GM23338 (cell line): ENCODE measurements around the gene SFN. TPM values are rescaled to one million over a fixed set of nuclear protein-coding genes. Genes with fewer than 3 reads are reported as not detected.

Experiments used
- ATAC-seq: fragments of 200-7000 bp; cut with Tn5 transposase; 3 replicates; pipeline ENCODE4 v1.9.1; 2020
- DNase-seq: peaks from one replicate; pipeline ENCODE4 v3.0.0-alpha.2; 2015; ENCODE audit warnings: low spot score
- H2AFZ ChIP-seq: fragments of 200-600 bp; sonication (generic); 2 replicates; pipeline ENCODE4 v1.8.0; 2016; ENCODE audit warnings: antibody characterized with exemption, mild to moderate bottlenecking, moderate library complexity
- H3F3A ChIP-seq: fragments of 200-600 bp; sonication (generic); replicated peaks from 2 replicates; pipeline ENCODE4 v1.8.0; 2017; ENCODE audit warnings: antibody characterized with exemption, mixed run types, low read depth
- H3K27ac ChIP-seq: fragments of 200-600 bp; sonication (generic); 2 replicates; pipeline ENCODE4 v1.6.1; 2016; ENCODE audit warnings: low read depth
- H3K27me3 ChIP-seq: fragments of 200-600 bp; sonication (generic); 2 replicates; pipeline ENCODE4 v1.8.0; 2016; ENCODE audit warnings: mild to moderate bottlenecking, mixed run types, moderate library complexity; ENCODE audit not compliant: insufficient read depth
- H3K36me3 ChIP-seq: fragments of 200-600 bp; sonication (generic); 2 replicates; pipeline ENCODE4 v1.8.0; 2016; ENCODE audit warnings: mild to moderate bottlenecking; ENCODE audit not compliant: insufficient read depth
- H3K4me1 ChIP-seq: fragments of 200-600 bp; sonication (generic); 2 replicates; pipeline ENCODE4 v1.8.0; 2016; ENCODE audit warnings: mild to moderate bottlenecking, moderate library complexity; ENCODE audit not compliant: insufficient read depth
- H3K4me2 ChIP-seq: fragments of 200-600 bp; sonication (generic); 2 replicates; pipeline ENCODE4 v1.7.1; 2017; ENCODE audit warnings: mixed run types
- H3K4me3 ChIP-seq: fragments of 200-600 bp; sonication (generic); 2 replicates; pipeline ENCODE4 v1.6.1; 2016; ENCODE audit warnings: mixed run types
- H3K79me2 ChIP-seq: fragments of 200-600 bp; sonication (generic); replicated peaks from 2 replicates; pipeline ENCODE4 v1.8.0; 2017; ENCODE audit warnings: mild to moderate bottlenecking; ENCODE audit not compliant: insufficient read depth
- H3K9me2 ChIP-seq: fragments of 200-600 bp; sonication (generic); 2 replicates; pipeline ENCODE4 v1.8.0; 2017; ENCODE audit not compliant: insufficient read depth
- H4K20me1 ChIP-seq: fragments of 200-600 bp; sonication (generic); replicated peaks from 2 replicates; pipeline ENCODE4 v1.8.0; 2017; ENCODE audit warnings: mild to moderate bottlenecking; ENCODE audit not compliant: insufficient read depth
- H3K27ac Mint-ChIP-seq: 2 replicates; pipeline ENCODE4 v1.8.0; 2020; ENCODE audit warnings: inconsistent platforms, mild to moderate bottlenecking, moderate library complexity, mixed read lengths
- H3K27me3 Mint-ChIP-seq: 3 replicates; pipeline ENCODE4 v1.8.0; 2022; ENCODE audit warnings: low read depth, mild to moderate bottlenecking, moderate library complexity, mixed read lengths, inconsistent platforms; ENCODE audit not compliant: insufficient read depth, poor library complexity
- H3K36me3 Mint-ChIP-seq: 3 replicates; pipeline ENCODE4 v1.8.0; 2021; ENCODE audit warnings: low read depth, mild to moderate bottlenecking, inconsistent platforms, moderate library complexity, mixed read lengths
- H3K4me1 Mint-ChIP-seq: 3 replicates; pipeline ENCODE4 v1.8.0; 2020; ENCODE audit warnings: mild to moderate bottlenecking, inconsistent platforms, mixed read lengths
- H3K4me3 Mint-ChIP-seq: 3 replicates; pipeline ENCODE4 v1.8.0; 2021; ENCODE audit warnings: moderate library complexity, mild to moderate bottlenecking, inconsistent platforms, mixed read lengths
- H3K9me3 Mint-ChIP-seq: 3 replicates; pipeline ENCODE4 v1.8.0; 2020; ENCODE audit warnings: moderate library complexity, mild to moderate bottlenecking, inconsistent platforms, mixed read lengths
- CREB1 ChIP-seq: fragments of 250-450 bp; sonication (Bioruptor Pico); IDR thresholded peaks from 2 replicates; pipeline ENCODE4 v1.5.0; 2020; ENCODE audit warnings: low read depth, mild to moderate bottlenecking, moderate library complexity
- CTCF ChIP-seq, 2 experiments: fragments of 200-600 bp in 1 of 2; sonication (generic) in 1 of 2; conservative IDR thresholded peaks; 2 replicates each; pipeline versions ENCODE4 v1.5.1 to v1.6.1; 2016 to 2017; ENCODE audit warnings: antibody characterized with exemption in 2 of 2, low read depth in 2 of 2, mild to moderate bottlenecking in 2 of 2, moderate library complexity in 1 of 2
- ETS1 ChIP-seq: IDR thresholded peaks from 2 replicates; pipeline ENCODE4 v1.6.1; 2016; ENCODE audit warnings: antibody characterized with exemption
- EZH2 ChIP-seq: fragments of 200-600 bp; sonication (generic); IDR thresholded peaks from one replicate; pipeline ENCODE4 v1.8.0; 2017; ENCODE audit warnings: antibody characterized with exemption, mild to moderate bottlenecking, low read depth; ENCODE audit not compliant: unreplicated experiment
- EZH2phosphoT487 ChIP-seq: fragments of 200-600 bp; sonication (generic); IDR thresholded peaks from one replicate; pipeline ENCODE4 v1.8.1; 2018; ENCODE audit warnings: antibody characterized with exemption; ENCODE audit not compliant: unreplicated experiment
- JUNB ChIP-seq: IDR thresholded peaks from one replicate; pipeline ENCODE4 v1.6.1; 2016; ENCODE audit warnings: antibody characterized with exemption; ENCODE audit not compliant: unreplicated experiment
- NANOG ChIP-seq: IDR thresholded peaks from 2 replicates; pipeline ENCODE4 v1.6.1; 2016; ENCODE audit warnings: antibody characterized with exemption, borderline replicate concordance
- POLR2AphosphoS5 ChIP-seq: IDR thresholded peaks from 2 replicates; pipeline ENCODE4 v1.6.1; 2016; ENCODE audit warnings: antibody characterized with exemption, low read depth
- REST ChIP-seq: IDR thresholded peaks from one replicate; pipeline ENCODE4 v1.6.1; 2018; ENCODE audit warnings: antibody characterized with exemption; ENCODE audit not compliant: unreplicated experiment
- STAT1 ChIP-seq: IDR thresholded peaks from one replicate; pipeline ENCODE4 v1.6.1; 2016; ENCODE audit warnings: antibody characterized with exemption; ENCODE audit not compliant: unreplicated experiment
- ZNF114 ChIP-seq: fragments of 250-450 bp; sonication (Bioruptor Pico); IDR thresholded peaks from 2 replicates; pipeline ENCODE4 v1.5.0; 2020; ENCODE audit warnings: mild to moderate bottlenecking, moderate library complexity
- ZNF331 ChIP-seq: fragments of 250-450 bp; sonication (Bioruptor Pico); IDR thresholded peaks from 2 replicates; pipeline ENCODE4 v1.5.0; 2020; ENCODE audit warnings: low read depth, mild to moderate bottlenecking, moderate library complexity
- ZNF462 ChIP-seq: fragments of 250-450 bp; sonication (Bioruptor Pico); IDR thresholded peaks from 2 replicates; pipeline ENCODE4 v1.5.0; 2020; ENCODE audit warnings: mild to moderate bottlenecking, moderate library complexity
- polyA plus RNA-seq: library from polyadenylated mRNA; unstranded; fragments of >200 nt; fragmentation: Nextera tagmentation; extraction: Ambion mirVana; gene quantifications from 2 replicates; pipeline ENCODE4 v1.2.1, GENCODE V29; 2016
- total RNA-seq: library from RNA; depleted of rRNA; stranded (reverse); fragments of >200 nt; shearing (Covaris generic); gene quantifications from 2 replicates; pipeline ENCODE4 v1.2.3, GENCODE V29; 2014

Gene SFN
- total and polyA plus RNA-seq, 2 experiments from 2014 or later: 1.8 to 2.6 TPM

- H3K9me2 ChIP-seq: no peaks in the 10 kb centered on the region
Observed at GRCh38 chr1:26910343-26911160, 47.6 kb downstream of the SFN start.

More at GRCh38 chr1:26910343-26911160, 47.6 kb downstream of the SFN start:
- Histone ChIP-seq H3K79me2 (no peaks in the 10 kb centered on the region), H3K4me3 (no peak overlapping the region), H3F3A (no peaks in the 10 kb centered on the region), H3K4me1 (no peaks in the 10 kb centered on the region), H3K27ac (no peak overlapping the region), H3K36me3 (no peaks in the 10 kb centered on the region), H3K4me2 (no peak overlapping the region), H3K27me3 (no peaks in the 10 kb centered on the region), H4K20me1 (no peaks in the 10 kb centered on the region), H2AFZ (no peak overlapping the region)
- TF ChIP-seq CTCF (conservative IDR thresholded peaks at IDR 0.05; ENCODE audit: low read depth in 2 of 2) (no peak), ETS1 (no peak), JUNB (no peak), EZH2phosphoT487 (no peak), EZH2 (no peak), ZNF462 (CRISPR knock-in tag) (no peak), ZNF114 (CRISPR knock-in tag) (no peak), NANOG (no peak), POLR2AphosphoS5 (no peak), ZNF331 (CRISPR knock-in tag) (no peak), REST (no peak), CREB1 (no peak), STAT1 (no peak)
- no peak for ATAC-seq
- no peak for DNase-seq
- Mint-ChIP-seq H3K4me1 (no peaks in the 10 kb centered on the region; the same call in 2 of the 3 replicates), H3K36me3 (no peaks in the 10 kb centered on the region), H3K4me3 (no peak overlapping the region), H3K9me3 (no peaks in the 10 kb centered on the region), H3K27ac (no peak overlapping the region), H3K27me3 (peaks cover 8% of the 10 kb centered on the region)
